ENCODE results near the gene TMEM255B. TPM values are rescaled to one million over a fixed set of nuclear protein-coding genes. Genes with fewer than 3 reads are reported as not detected.

The TMEM255B gene
- total and polyA plus RNA-seq, 11 donors = 1.4 to 20.3 (median 4.4) TPM

DNA sequence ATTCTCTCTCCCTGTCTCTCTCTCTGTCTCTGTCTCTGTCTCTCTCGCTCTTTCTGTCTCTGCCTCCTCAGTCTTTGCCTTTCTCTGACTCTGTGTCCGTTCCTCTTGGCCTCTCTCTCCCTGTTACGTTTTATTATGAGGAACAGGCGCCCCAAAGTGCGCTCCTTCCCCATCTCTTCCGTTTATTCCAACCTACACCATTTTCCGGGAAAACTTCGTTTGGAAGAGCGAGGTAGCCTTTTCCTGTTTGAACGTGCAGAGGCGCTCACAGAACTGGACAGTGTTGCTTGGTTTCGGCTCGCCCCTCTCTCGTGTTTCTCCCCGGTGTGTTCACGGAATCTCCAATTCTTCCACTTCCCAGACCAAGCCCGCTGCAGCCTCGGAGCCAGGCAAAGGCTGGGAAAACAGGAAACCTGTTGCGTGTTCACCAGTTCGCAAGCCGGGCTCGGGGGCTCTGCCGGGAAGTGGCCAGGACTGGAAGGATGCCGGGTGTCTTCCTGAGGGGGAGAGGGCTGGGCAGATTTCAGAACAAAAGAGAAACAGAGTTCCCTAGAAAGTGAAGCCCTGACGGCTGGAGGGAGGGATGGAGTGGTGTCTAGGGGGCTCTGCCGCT lies 605 bp downstream of the TMEM255B start:
- H3K9me3 ChIP-seq = no peaks in the 10 kb centered on the region
- no peaks in the 10 kb centered on the region for H3K36me3 ChIP-seq
- peaks cover 0 to 16% (median 0%) of the 10 kb centered on the region in 9 donors for H3K27me3 ChIP-seq
- DNase-seq (peak in 4 of 5 donors; percentile 52 to 76 (median 56)), ATAC-seq (peak in 3 of 4 donors; percentile 2 to 60 (median 15))
- WGBS, 4 donors = 1% methylated on average over 26 of the region's 26 CpGs
- peak overlapping the region; percentile 57 to 93 (median 74) for H3K4me3 ChIP-seq
- peak overlapping the region; percentile 20 to 94 (median 74) for H3K27ac ChIP-seq
- H3K4me1 ChIP-seq = peaks cover 0 to 21% (median 8%) of the 10 kb centered on the region in 12 donors
- no peak for TF ChIP-seq POLR2A (IDR thresholded peaks at IDR 0.05)
- no peak for TF ChIP-seq CTCF (IDR thresholded peaks at IDR 0.05)
- intact Hi-C loops (cut with DNase I) = no loop called here

DNA sequence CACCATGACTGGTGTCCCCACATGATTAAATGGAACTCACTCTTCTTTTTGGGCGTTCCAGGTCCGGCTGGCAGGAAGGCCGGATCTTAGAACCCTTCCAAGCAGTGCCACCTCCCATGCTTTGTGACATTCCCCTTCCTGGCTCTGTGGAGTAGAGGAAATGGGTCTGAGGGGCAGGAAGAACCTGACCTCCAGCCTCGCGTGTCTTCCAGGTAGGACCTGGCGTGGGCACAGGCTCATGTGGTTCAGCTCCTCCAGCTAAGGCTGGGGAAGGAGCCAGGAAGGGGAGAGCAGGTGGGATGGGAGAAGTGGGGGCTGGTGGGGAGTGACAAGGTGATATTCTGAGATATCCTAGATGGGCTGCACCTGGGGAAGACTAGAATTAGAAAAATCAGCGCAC lies 2.1 kb downstream of the TMEM255B start:
- H3K4me3 ChIP-seq = peak overlapping the region in 1 of 12 donors; percentile 1
- no peaks in the 10 kb centered on the region for H3K9me3 ChIP-seq
- WGBS, 4 donors = 70 to 88% (median 75%) methylated on average over 7 of the region's 7 CpGs
- H3K27ac ChIP-seq = no peak overlapping the region
- H3K27me3 ChIP-seq = peaks cover 0 to 16% (median 0%) of the 10 kb centered on the region in 9 donors
- TF ChIP-seq POLR2A (IDR thresholded peaks at IDR 0.05) (no peak), CTCF (IDR thresholded peaks at IDR 0.05) (no peak)
- intact Hi-C loops (cut with DNase I) = no loop called here
- no peaks in the 10 kb centered on the region for H3K36me3 ChIP-seq
- H3K4me1 ChIP-seq = peaks cover 0 to 21% (median 8%) of the 10 kb centered on the region in 12 donors
- ATAC-seq (no peak), DNase-seq (no peak)

- no peak overlapping the region for H3K4me3 ChIP-seq
- H3K27me3 ChIP-seq = peaks cover 0 to 16% (median 0%) of the 10 kb centered on the region in 9 donors
- peaks cover 0 to 4% (median 0%) of the 10 kb centered on the region in 9 donors for H3K36me3 ChIP-seq
- no peak overlapping the region for H3K27ac ChIP-seq
- no peak for ATAC-seq
- H3K4me1 ChIP-seq = peaks cover 0 to 21% (median 8%) of the 10 kb centered on the region in 12 donors
- TF ChIP-seq POLR2A (IDR thresholded peaks at IDR 0.05) = no peak
- TF ChIP-seq CTCF (IDR thresholded peaks at IDR 0.05) = no peak
- WGBS, 4 donors = 71 to 87% (median 77%) methylated on average over 2 of the region's 2 CpGs
- intact Hi-C loops (cut with DNase I) = no loop called here
- DNase-seq = no peak
- no peaks in the 10 kb centered on the region for H3K9me3 ChIP-seq
These were observed 3.0 kb downstream of the TMEM255B start for GRCh38 chr13:113762075-113762474.

DNA sequence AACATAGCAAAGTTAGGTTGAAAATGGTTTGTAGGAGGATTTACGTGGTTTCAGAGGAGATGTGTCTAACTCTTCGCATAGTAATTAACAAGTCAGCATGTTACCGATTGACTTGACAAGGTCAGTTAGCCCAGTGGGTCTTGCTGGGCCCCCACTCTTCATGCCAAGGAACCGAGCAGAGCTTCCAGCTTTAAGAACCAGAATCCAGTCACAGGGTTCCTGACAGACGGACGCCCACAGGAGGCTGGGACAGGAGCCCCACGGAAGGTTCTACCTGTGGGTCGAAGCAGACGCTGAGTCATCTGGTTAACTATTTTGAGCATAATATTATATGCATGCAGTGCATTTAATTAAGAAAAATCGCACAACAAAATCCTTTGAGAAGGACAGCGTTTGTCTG lies 3.5 kb downstream of the TMEM255B start:
- H3K9me3 ChIP-seq = no peaks in the 10 kb centered on the region
- WGBS, 4 donors = 82 to 85% (median 83%) methylated on average over 11 of the region's 11 CpGs
- peaks cover 0 to 6% (median 0%) of the 10 kb centered on the region in 9 donors for H3K36me3 ChIP-seq
- ATAC-seq = no peak
- peak in 1 of 5 donors; percentile 5 for DNase-seq
- no peak overlapping the region for H3K27ac ChIP-seq
- peaks cover 0 to 21% (median 8%) of the 10 kb centered on the region in 12 donors for H3K4me1 ChIP-seq
- peaks cover 0 to 16% (median 0%) of the 10 kb centered on the region in 9 donors for H3K27me3 ChIP-seq
- TF ChIP-seq CTCF (IDR thresholded peaks at IDR 0.05) = no peak
- no peak for TF ChIP-seq POLR2A (IDR thresholded peaks at IDR 0.05)
- intact Hi-C loops (cut with DNase I) = no loop called here
- H3K4me3 ChIP-seq = no peak overlapping the region
